ENCODE results near the gene SPIRE1. TPM values are rescaled to one million over a fixed set of nuclear protein-coding genes. Genes with fewer than 3 reads are reported as not detected.

SPIRE1 gene
- total RNA-seq, 2 donors from 2014 or later: 1.1 to 3.5 TPM

GRCh38 chr18:12606592-12607315 is 51.2 kb downstream of the SPIRE1 start:
- DNase-seq: no peak
- H3K9me3 ChIP-seq (ENCODE audit: control insufficient read depth, low read length, poor library complexity, severe bottlenecking): no peaks in the 10 kb centered on the region
- no peak for ATAC-seq

GRCh38 chr18:12604445-12605007 is 53.4 kb downstream of the SPIRE1 start:
- peaks cover under 1% of the 10 kb centered on the region for H3K4me1 Mint-ChIP-seq
- H3K27me3 Mint-ChIP-seq: no peaks in the 10 kb centered on the region
- H3K27ac Mint-ChIP-seq: no peak overlapping the region

More at GRCh38 chr18:12606592-12607315, 51.2 kb downstream of the SPIRE1 start:
- no peak overlapping the region for H3K4me3 Mint-ChIP-seq
- peaks cover 2% of the 10 kb centered on the region for H3K36me3 Mint-ChIP-seq (ENCODE audit: low read depth)
- H3K27ac Mint-ChIP-seq: no peak overlapping the region
- H3K4me1 Mint-ChIP-seq: peaks cover 5% of the 10 kb centered on the region
- H3K27me3 Mint-ChIP-seq: peaks cover 12% of the 10 kb centered on the region

GRCh38 chr18:12599966-12600365 is 57.9 kb downstream of the SPIRE1 start:
- no peaks in the 10 kb centered on the region for H3K36me3 Mint-ChIP-seq (ENCODE audit: low read depth)
- no peaks in the 10 kb centered on the region for H3K27me3 Mint-ChIP-seq
- no peak overlapping the region for H3K4me3 Mint-ChIP-seq
- H3K4me1 Mint-ChIP-seq: peaks cover 9% of the 10 kb centered on the region
- no peak for ATAC-seq
- no peaks in the 10 kb centered on the region for H3K9me3 ChIP-seq (ENCODE audit: control insufficient read depth, low read length, poor library complexity, severe bottlenecking)
- DNase-seq: no peak
- no peak overlapping the region for H3K27ac Mint-ChIP-seq

More at GRCh38 chr18:12604445-12605007, 53.4 kb downstream of the SPIRE1 start:
- Mint-ChIP-seq H3K4me3 (no peak overlapping the region), H3K36me3 (ENCODE audit: low read depth) (no peaks in the 10 kb centered on the region)
- no peaks in the 10 kb centered on the region for H3K9me3 ChIP-seq (ENCODE audit: control insufficient read depth, low read length, poor library complexity, severe bottlenecking)
- DNase-seq (no peak), ATAC-seq (no peak)

- no peaks in the 10 kb centered on the region for H3K9me3 ChIP-seq (ENCODE audit: control insufficient read depth, low read length, poor library complexity, severe bottlenecking)
- ATAC-seq: no peak
- H3K4me3 Mint-ChIP-seq: no peak overlapping the region
- no peaks in the 10 kb centered on the region for H3K27me3 Mint-ChIP-seq
- H3K36me3 Mint-ChIP-seq (ENCODE audit: low read depth): no peaks in the 10 kb centered on the region
- H3K4me1 Mint-ChIP-seq: peaks cover 9% of the 10 kb centered on the region
- DNase-seq: no peak
- no peak overlapping the region for H3K27ac Mint-ChIP-seq
These were observed 58.4 kb downstream of the SPIRE1 start for GRCh38 chr18:12599543-12599942.

- Mint-ChIP-seq H3K27ac (no peak overlapping the region), H3K27me3 (no peaks in the 10 kb centered on the region), H3K4me3 (no peak overlapping the region), H3K4me1 (peaks cover 9% of the 10 kb centered on the region), H3K36me3 (ENCODE audit: low read depth) (no peaks in the 10 kb centered on the region)
- DNase-seq (no peak), ATAC-seq (no peak)
- no peaks in the 10 kb centered on the region for H3K9me3 ChIP-seq (ENCODE audit: control insufficient read depth, low read length, poor library complexity, severe bottlenecking)
These were observed 59.6 kb downstream of the SPIRE1 start for GRCh38 chr18:12598181-12598930.

GRCh38 chr18:12597760-12598159 is 60.1 kb downstream of the SPIRE1 start:
- Mint-ChIP-seq H3K4me1 (peaks cover 9% of the 10 kb centered on the region), H3K27me3 (no peaks in the 10 kb centered on the region), H3K4me3 (no peak overlapping the region), H3K36me3 (ENCODE audit: low read depth) (no peaks in the 10 kb centered on the region), H3K27ac (peak overlapping the region; percentile 24)
- H3K9me3 ChIP-seq (ENCODE audit: control insufficient read depth, low read length, poor library complexity, severe bottlenecking): no peaks in the 10 kb centered on the region
- DNase-seq (no peak), ATAC-seq (no peak)

- Mint-ChIP-seq H3K27me3 (peaks cover 7% of the 10 kb centered on the region), H3K36me3 (ENCODE audit: low read depth) (peaks cover 3% of the 10 kb centered on the region), H3K4me1 (peaks cover 9% of the 10 kb centered on the region), H3K27ac (no peak overlapping the region), H3K4me3 (no peak overlapping the region)
- DNase-seq (no peak), ATAC-seq (no peak)
- H3K9me3 ChIP-seq (ENCODE audit: control insufficient read depth, low read length, poor library complexity, severe bottlenecking): no peaks in the 10 kb centered on the region
These were observed 62.2 kb downstream of the SPIRE1 start for GRCh38 chr18:12595571-12596255.

- peaks cover 6% of the 10 kb centered on the region for H3K4me1 Mint-ChIP-seq
- DNase-seq: no peak
- ATAC-seq: no peak
- peaks cover 7% of the 10 kb centered on the region for H3K27me3 Mint-ChIP-seq
- H3K9me3 ChIP-seq (ENCODE audit: control insufficient read depth, low read length, poor library complexity, severe bottlenecking): no peaks in the 10 kb centered on the region
- H3K4me3 Mint-ChIP-seq: no peak overlapping the region
- H3K36me3 Mint-ChIP-seq (ENCODE audit: low read depth): peaks cover 3% of the 10 kb centered on the region
- H3K27ac Mint-ChIP-seq: no peak overlapping the region
These were observed 64.0 kb downstream of the SPIRE1 start for GRCh38 chr18:12593866-12594265.

- DNase-seq: no peak
- Mint-ChIP-seq H3K27ac (no peak overlapping the region), H3K36me3 (ENCODE audit: low read depth) (peaks cover 3% of the 10 kb centered on the region), H3K27me3 (peaks cover 7% of the 10 kb centered on the region), H3K4me1 (peaks cover 6% of the 10 kb centered on the region), H3K4me3 (no peak overlapping the region)
- H3K9me3 ChIP-seq (ENCODE audit: control insufficient read depth, low read length, poor library complexity, severe bottlenecking): no peaks in the 10 kb centered on the region
- ATAC-seq: no peak
These were observed 65.2 kb downstream of the SPIRE1 start for GRCh38 chr18:12592597-12593127.

GRCh38 chr18:12589448-12589847 is 68.5 kb downstream of the SPIRE1 start:
- H3K4me1 Mint-ChIP-seq: no peaks in the 10 kb centered on the region
- no peaks in the 10 kb centered on the region for H3K9me3 ChIP-seq (ENCODE audit: control insufficient read depth, low read length, poor library complexity, severe bottlenecking)
- no peak overlapping the region for H3K27ac Mint-ChIP-seq
- DNase-seq (no peak), ATAC-seq (no peak)
- no peak overlapping the region for H3K4me3 Mint-ChIP-seq
- H3K27me3 Mint-ChIP-seq: peaks cover 7% of the 10 kb centered on the region
- peaks cover 3% of the 10 kb centered on the region for H3K36me3 Mint-ChIP-seq (ENCODE audit: low read depth)

GRCh38 chr18:12586956-12587355 is 71.0 kb downstream of the SPIRE1 start:
- no peak for ATAC-seq
- Mint-ChIP-seq H3K27me3 (peaks cover 7% of the 10 kb centered on the region), H3K4me1 (no peaks in the 10 kb centered on the region), H3K4me3 (no peak overlapping the region), H3K36me3 (ENCODE audit: low read depth) (peaks cover 4% of the 10 kb centered on the region), H3K27ac (no peak overlapping the region)
- DNase-seq: no peak
- H3K9me3 ChIP-seq (ENCODE audit: control insufficient read depth, low read length, poor library complexity, severe bottlenecking): no peaks in the 10 kb centered on the region

GRCh38 chr18:12585218-12585617 is 72.7 kb downstream of the SPIRE1 start:
- Mint-ChIP-seq H3K36me3 (ENCODE audit: low read depth) (peaks cover 2% of the 10 kb centered on the region), H3K4me3 (no peak overlapping the region), H3K27me3 (no peaks in the 10 kb centered on the region), H3K4me1 (no peaks in the 10 kb centered on the region), H3K27ac (no peak overlapping the region)
- no peaks in the 10 kb centered on the region for H3K9me3 ChIP-seq (ENCODE audit: control insufficient read depth, low read length, poor library complexity, severe bottlenecking)
- DNase-seq (no peak), ATAC-seq (no peak)
